ENCODE results near the gene LANCL2. TPM values are rescaled to one million over a fixed set of nuclear protein-coding genes. Genes with fewer than 3 reads are reported as not detected.

Gene LANCL2
- total and polyA plus RNA-seq, 2 of the 4 experiments (the other 2 are of a cell fraction) = 11.7 to 17.9 TPM

DNA sequence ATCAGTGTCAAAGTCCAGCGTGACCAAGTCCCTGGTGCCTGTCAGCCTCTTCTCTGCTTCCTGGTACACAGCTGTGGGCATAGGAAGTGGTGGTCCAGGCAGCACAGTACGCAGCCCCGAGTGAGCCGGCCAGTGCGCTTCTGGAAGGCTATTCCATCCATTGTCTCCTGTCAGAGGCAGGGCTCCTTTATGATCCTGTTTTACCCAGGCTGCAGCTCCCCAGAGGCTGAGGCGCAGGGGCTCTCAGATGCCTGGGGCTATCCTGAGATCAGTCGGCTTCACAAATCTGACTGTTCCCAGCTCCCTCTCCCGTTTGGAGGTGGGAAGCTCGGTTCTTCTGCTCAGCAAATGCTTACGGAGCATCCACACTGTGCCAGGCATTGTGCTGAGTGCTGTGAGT is 70.3 kb downstream of the LANCL2 start:
- WGBS, 2 experiments (ENCODE audit: extremely low coverage in 2 of 2, insufficient read length in 1 of 2) = 93% methylated on average over 5 of the region's 10 CpGs; no CpG with 5 or more reads in 1 of the 2 experiments
- 0 out of 2 replicates have a peak, but pooled peaks cover 1% of the 10 kb centered on the region for H3K36me3 ChIP-seq (ENCODE audit: control insufficient read depth, insufficient read depth, low read length)
- H3K9me3 ChIP-seq (ENCODE audit: control insufficient read depth, insufficient read depth, low read length) = no peaks in the 10 kb centered on the region
- ChIA-PET CTCF (no interaction called here), POLR2A (ENCODE audit: unreplicated experiment) (no interaction called here)
- no peak overlapping the region for H3K23ac ChIP-seq (ENCODE audit: low read depth, low read length)
- no peaks in the 10 kb centered on the region for H3K9me1 ChIP-seq (ENCODE audit: insufficient read depth, low read length)
- intact Hi-C loops (cut with micrococcal nuclease) (no loop called here), in situ Hi-C loops (cut with MboI; ENCODE audit: low sequenced_read_pairs) (loop anchor here (5.0 to 25.0 kb wide), 2 partner anchors 157 to 527 kb away; partner anchors contain the start of genes MRPS17 and NIPSNAP2), dilution Hi-C loops (cut with HindIII; ENCODE audit: low sequenced_read_pairs, unreplicated experiment) (no loop called here)
- no peak for TF ChIP-seq SMC3 (IDR thresholded peaks at IDR 0.05; ENCODE audit: low read depth, low read length)
- TF ChIP-seq MAFK (IDR thresholded peaks at IDR 0.05; ENCODE audit: low read depth, low read length) = no peak
- TF ChIP-seq RFX5 (IDR thresholded peaks at IDR 0.05; ENCODE audit: low read depth, low read length) = no peak
- TF ChIP-seq RAD21 (IDR thresholded peaks at IDR 0.05; ENCODE audit: low read length) = no peak
- TF ChIP-seq MXI1 (IDR thresholded peaks at IDR 0.05; ENCODE audit: borderline replicate concordance, low read depth, low read length) = no peak
- no peak for TF ChIP-seq MAZ (IDR thresholded peaks at IDR 0.05; ENCODE audit: borderline replicate concordance, low read depth, low read length)
- no peak for TF ChIP-seq BHLHE40 (IDR thresholded peaks at IDR 0.05; ENCODE audit: low read depth, low read length)
- TF ChIP-seq POLR2A (IDR thresholded peaks at IDR 0.05; ENCODE audit: low read depth, low read length) = no peak
- TF ChIP-seq, protein P1, sequence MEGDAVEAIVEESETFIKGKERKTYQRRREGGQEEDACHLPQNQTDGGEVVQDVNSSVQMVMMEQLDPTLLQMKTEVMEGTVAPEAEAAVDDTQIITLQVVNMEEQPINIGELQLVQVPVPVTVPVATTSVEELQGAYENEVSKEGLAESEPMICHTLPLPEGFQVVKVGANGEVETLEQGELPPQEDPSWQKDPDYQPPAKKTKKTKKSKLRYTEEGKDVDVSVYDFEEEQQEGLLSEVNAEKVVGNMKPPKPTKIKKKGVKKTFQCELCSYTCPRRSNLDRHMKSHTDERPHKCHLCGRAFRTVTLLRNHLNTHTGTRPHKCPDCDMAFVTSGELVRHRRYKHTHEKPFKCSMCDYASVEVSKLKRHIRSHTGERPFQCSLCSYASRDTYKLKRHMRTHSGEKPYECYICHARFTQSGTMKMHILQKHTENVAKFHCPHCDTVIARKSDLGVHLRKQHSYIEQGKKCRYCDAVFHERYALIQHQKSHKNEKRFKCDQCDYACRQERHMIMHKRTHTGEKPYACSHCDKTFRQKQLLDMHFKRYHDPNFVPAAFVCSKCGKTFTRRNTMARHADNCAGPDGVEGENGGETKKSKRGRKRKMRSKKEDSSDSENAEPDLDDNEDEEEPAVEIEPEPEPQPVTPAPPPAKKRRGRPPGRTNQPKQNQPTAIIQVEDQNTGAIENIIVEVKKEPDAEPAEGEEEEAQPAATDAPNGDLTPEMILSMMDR (conservative IDR thresholded peaks at IDR 0.05; ENCODE audit: low read depth, low read length) = no peak
- TF ChIP-seq RCOR1 (IDR thresholded peaks at IDR 0.05; ENCODE audit: insufficient replicate concordance, low read length) = no peak
- no peak for TF ChIP-seq CEBPB (IDR thresholded peaks at IDR 0.05; ENCODE audit: low read depth, low read length)
- TF ChIP-seq, protein P2, sequence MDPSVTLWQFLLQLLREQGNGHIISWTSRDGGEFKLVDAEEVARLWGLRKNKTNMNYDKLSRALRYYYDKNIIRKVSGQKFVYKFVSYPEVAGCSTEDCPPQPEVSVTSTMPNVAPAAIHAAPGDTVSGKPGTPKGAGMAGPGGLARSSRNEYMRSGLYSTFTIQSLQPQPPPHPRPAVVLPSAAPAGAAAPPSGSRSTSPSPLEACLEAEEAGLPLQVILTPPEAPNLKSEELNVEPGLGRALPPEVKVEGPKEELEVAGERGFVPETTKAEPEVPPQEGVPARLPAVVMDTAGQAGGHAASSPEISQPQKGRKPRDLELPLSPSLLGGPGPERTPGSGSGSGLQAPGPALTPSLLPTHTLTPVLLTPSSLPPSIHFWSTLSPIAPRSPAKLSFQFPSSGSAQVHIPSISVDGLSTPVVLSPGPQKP (IDR thresholded peaks at IDR 0.05; ENCODE audit: borderline replicate concordance, low read depth, low read length) = no peak
- TF ChIP-seq, protein P3, sequence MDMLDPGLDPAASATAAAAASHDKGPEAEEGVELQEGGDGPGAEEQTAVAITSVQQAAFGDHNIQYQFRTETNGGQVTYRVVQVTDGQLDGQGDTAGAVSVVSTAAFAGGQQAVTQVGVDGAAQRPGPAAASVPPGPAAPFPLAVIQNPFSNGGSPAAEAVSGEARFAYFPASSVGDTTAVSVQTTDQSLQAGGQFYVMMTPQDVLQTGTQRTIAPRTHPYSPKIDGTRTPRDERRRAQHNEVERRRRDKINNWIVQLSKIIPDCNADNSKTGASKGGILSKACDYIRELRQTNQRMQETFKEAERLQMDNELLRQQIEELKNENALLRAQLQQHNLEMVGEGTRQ (IDR thresholded peaks at IDR 0.05; ENCODE audit: low read depth, low read length) = no peak
- TF ChIP-seq NFE2L2 (IDR thresholded peaks at IDR 0.05; ENCODE audit: low read depth, low read length) = no peak
- no peak for TF ChIP-seq FOS (IDR thresholded peaks at IDR 0.05; ENCODE audit: low read depth, low read length)
- H2BK15ac ChIP-seq (ENCODE audit: low read depth, low read length) = no peak overlapping the region
- H3K56ac ChIP-seq (ENCODE audit: extremely low read depth, insufficient read depth, low read length) = no peak overlapping the region
- no peaks in the 10 kb centered on the region for H4K20me1 ChIP-seq (ENCODE audit: insufficient read depth, low read length)
- H2BK20ac ChIP-seq (ENCODE audit: low read depth, low read length) = no peak overlapping the region
- H2AK9ac ChIP-seq (replicated peaks; ENCODE audit: low read depth, low read length, poor library complexity) = no peak overlapping the region
- H4K5ac ChIP-seq (ENCODE audit: low read depth, low read length) = no peak overlapping the region
- no peak overlapping the region for H2BK120ac ChIP-seq (ENCODE audit: low read depth, low read length)
- H3K4me2 ChIP-seq (ENCODE audit: low read depth, low read length) = no peak overlapping the region
- no peak overlapping the region for H4K91ac ChIP-seq (ENCODE audit: insufficient read depth, low read depth, low read length)
- H2BK5ac ChIP-seq (ENCODE audit: low read depth, low read length, poor library complexity, severe bottlenecking) = no peak overlapping the region
- H3K14ac ChIP-seq (replicated peaks; ENCODE audit: low read depth, low read length) = no peak overlapping the region
- no peak overlapping the region for H3K4ac ChIP-seq (ENCODE audit: low read depth, low read length)
- no peak overlapping the region for H4K8ac ChIP-seq (ENCODE audit: low read depth in 2 of 2, low read length in 2 of 2)
- H2AK5ac ChIP-seq (ENCODE audit: low read depth, low read length) = no peak overlapping the region
- no peak overlapping the region for H2AFZ ChIP-seq (replicated peaks; ENCODE audit: low read length, poor library complexity)
- no peaks in the 10 kb centered on the region for H3K27me3 ChIP-seq (ENCODE audit: control insufficient read depth, insufficient read depth, low read length)
- BruUV-seq (replicated peaks) = no TSS peak
- no peak for DNase-seq
- H3K4me1 ChIP-seq (ENCODE audit: control insufficient read depth, insufficient read depth, low read length) = peaks cover 6% of the 10 kb centered on the region
- no peak overlapping the region for H3K27ac ChIP-seq (ENCODE audit: insufficient read depth, low read length)
- H3K79me1 ChIP-seq (ENCODE audit: low read depth in 1 of 2, low read length in 2 of 2) = no peaks in the 10 kb centered on the region
- H3K18ac ChIP-seq (ENCODE audit: low read depth, low read length) = no peak overlapping the region
- H3K4me3 ChIP-seq (ENCODE audit: insufficient read depth, low read depth, low read length) = no peak overlapping the region
- no peak for ATAC-seq (ENCODE audit: low read depth)
- H3K9ac ChIP-seq (ENCODE audit: low read depth, low read length) = no peak overlapping the region

Data from IMR-90 (cell line).